K562 (cell line): Measurements from ENCODE around the gene RAB4B. TPM values are rescaled to one million over a fixed set of nuclear protein-coding genes. Genes with fewer than 3 reads are reported as not detected.

Source experiments
- ATAC-seq: fragments of 200-7000 bp; cut with Tn5 transposase; 3 replicates; pipeline ENCODE4 v1.9.1; 2020; ENCODE audit warnings: moderate library complexity
- BruUV-seq: library from RNA; stranded (reverse); fragments of 400-500 nt; replicated peaks from 2 replicates; lab custom pipeline; 2021; lab: Mats Ljungman, UMichigan
- CTCF ChIA-PET: fragments of 300-600 bp; formaldehyde crosslinking; extraction: SDS; loops from one replicate; lab custom pipeline; 2021; ENCODE audit warnings: low intra/inter-chr PET ratio; lab: Yijun Ruan, JAX
- POLR2A ChIA-PET: fragments of 300-600, 350-650 bp; sonication (Branson Sonifier 250); formaldehyde crosslinking; extraction: SDS; loops from one replicate; lab custom pipeline; 2021; ENCODE audit warnings: antibody characterized with exemption, inconsistent platforms; lab: Yijun Ruan, JAX
- DNase-seq, 4 experiments: peaks; one replicate each; pipeline versions ENCODE4 v3.0.0 to v3.0.0-alpha.2; 2011 to 2018; ENCODE audit warnings: low spot score in 3 of 4, mixed read lengths in 3 of 4; ENCODE audit errors: extremely low read depth in 1 of 4
- FAIRE-seq: peaks from 2 replicates; lab custom pipeline; 2011; peaks lifted over from hg19 to GRCh38; lab: Jason Lieb, UNC
- H2AFZ ChIP-seq: 2 replicates; pipeline ENCODE4 v1.6.0; 2011; ENCODE audit warnings: low read depth, low read length, control low read depth, inconsistent platforms
- H3K27ac ChIP-seq: fragments of 200-600 bp; 3 replicates; pipeline ENCODE4 v1.8.0; 2011; ENCODE audit warnings: low read depth, mild to moderate bottlenecking, control low read depth, inconsistent platforms, low read length, moderate library complexity, mixed read lengths; ENCODE audit errors: extremely low read depth
- H3K27me3 ChIP-seq, 2 experiments: fragments of 300-600 bp in 1 of 2; 2 replicates in 1 of 2; 3 replicates in 1 of 2; pipeline versions ENCODE4 v1.6.0 to v1.8.0; 2011; ENCODE audit warnings: inconsistent platforms in 2 of 2, low read length in 2 of 2, mild to moderate bottlenecking in 1 of 2, mixed read lengths in 1 of 2, moderate library complexity in 1 of 2; ENCODE audit not compliant: control insufficient read depth in 2 of 2, insufficient read depth in 2 of 2
- H3K36me3 ChIP-seq: fragments of 300-600 bp; 3 replicates; pipeline ENCODE4 v1.8.0; 2011; ENCODE audit warnings: mild to moderate bottlenecking, low read length, inconsistent platforms; ENCODE audit not compliant: control insufficient read depth, insufficient read depth
- H3K4me1 ChIP-seq, 2 experiments: fragments of 200-600 bp in 1 of 2; replicated peaks in 1 of 2; 2 replicates in 1 of 2; 3 replicates in 1 of 2; pipeline versions ENCODE4 v1.5.1 to v1.8.0; 2011; ENCODE audit warnings: inconsistent platforms in 2 of 2, low read length in 2 of 2, mild to moderate bottlenecking in 1 of 2, mixed read lengths in 1 of 2, moderate library complexity in 1 of 2; ENCODE audit not compliant: control insufficient read depth in 2 of 2, insufficient read depth in 2 of 2
- H3K4me2 ChIP-seq: 2 replicates; pipeline ENCODE4 v1.6.1; 2011; ENCODE audit warnings: low read length, control low read depth, inconsistent platforms, mixed read lengths; ENCODE audit not compliant: insufficient read depth
- H3K4me3 ChIP-seq: fragments of 200-600 bp; sonication (generic), shearing (Covaris generic); 2 replicates; pipeline ENCODE4 v1.5.1; 2016; ENCODE audit warnings: control low read depth, inconsistent platforms
- H3K79me2 ChIP-seq: fragments of 200-600 bp; 3 replicates; pipeline ENCODE4 v1.8.0; 2011; ENCODE audit warnings: low read length, inconsistent platforms; ENCODE audit not compliant: control insufficient read depth, insufficient read depth
- H3K9ac ChIP-seq, 2 experiments: 2 replicates each; pipeline versions ENCODE4 v1.6.0 to v1.6.1; 2011; ENCODE audit warnings: low read depth in 2 of 2, low read length in 2 of 2, control low read depth in 1 of 2, inconsistent platforms in 1 of 2, mild to moderate bottlenecking in 1 of 2, mixed read lengths in 1 of 2; ENCODE audit not compliant: insufficient read depth in 1 of 2
- H3K9me1 ChIP-seq: one replicate; pipeline ENCODE4 v1.6.0; 2011; ENCODE audit warnings: inconsistent platforms, mild to moderate bottlenecking, low read length, moderate library complexity; ENCODE audit not compliant: control insufficient read depth, insufficient read depth
- H3K9me3 ChIP-seq: replicated peaks from 2 replicates; pipeline ENCODE4 v1.5.1; 2011; ENCODE audit warnings: low read depth, low read length, inconsistent platforms; ENCODE audit not compliant: control insufficient read depth, insufficient read depth
- H4K20me1 ChIP-seq: replicated peaks from 2 replicates; pipeline ENCODE4 v1.6.1; 2011; ENCODE audit warnings: low read length, inconsistent platforms, mixed read lengths; ENCODE audit not compliant: control insufficient read depth, insufficient read depth
- CTCFL ChIP-seq: IDR thresholded peaks from 2 replicates; pipeline ENCODE4 v1.6.1; 2011; ENCODE audit warnings: borderline replicate concordance, low read depth, mild to moderate bottlenecking, moderate library complexity, low read length; ENCODE audit not compliant: insufficient read depth, poor library complexity, severe bottlenecking
- PHF21A ChIP-seq: fragments of 450-650 bp; IDR thresholded peaks from 2 replicates; pipeline ENCODE4 v1.6.1; 2017; ENCODE audit warnings: low read depth, borderline replicate concordance
- POLR2G ChIP-seq: fragments of 200-400 bp; formaldehyde crosslinking; IDR thresholded peaks from 2 replicates; pipeline ENCODE4 v1.6.1; 2017; ENCODE audit warnings: low read depth, mild to moderate bottlenecking, antibody characterized with exemption, low read length, moderate library complexity
- ZBTB8A ChIP-seq: fragments of 450-650 bp; IDR thresholded peaks from 2 replicates; pipeline ENCODE4 v1.6.1; 2018; ENCODE audit warnings: mild to moderate bottlenecking, moderate library complexity; ENCODE audit not compliant: partially characterized antibody
- ZFP1 ChIP-seq: fragments of 450-650 bp; formaldehyde crosslinking; IDR thresholded peaks from 2 replicates; pipeline ENCODE4 v1.4.0; 2020; ENCODE audit warnings: mild to moderate bottlenecking, mixed read lengths
- ZZZ3 ChIP-seq: fragments of 450-650 bp; IDR thresholded peaks from 2 replicates; pipeline ENCODE4 v1.6.1; 2016; ENCODE audit warnings: antibody characterized with exemption, mild to moderate bottlenecking, moderate library complexity
- WGBS: fragments of 100-300 bp; shearing (Covaris generic); methylation state at CpG from one replicate; pipeline ENCODE4 v1.1.6; 2016; ENCODE audit warnings: low coverage, mixed read lengths; ENCODE audit not compliant: insufficient coverage; ENCODE audit errors: missing lambda C conversion rate; 5-methylcytosine and 5-hydroxymethylcytosine counted together
- in situ Hi-C: fragments of 300-500 bp; cut with MboI; formaldehyde crosslinking; loops from 4 replicates; pipeline ENCODE4 v1.15.0; 2018; ENCODE audit warnings: inconsistent platforms, mixed read lengths
- intact Hi-C: fragments of 100-400 bp; cut with micrococcal nuclease; formaldehyde crosslinking; loops from 2 replicates; pipeline ENCODE4 v1.14.2; 2022
- polyA plus RNA-seq, 8 experiments: library from polyadenylated mRNA; depleted of rRNA in 4 of 8; stranded (reverse) in 5 of 8; unstranded in 3 of 8; fragments of >200 nt; fragmentation: Nextera tagmentation in 2 of 8; fragmentation: Illumina TruSeq in 1 of 8; extraction: Ambion mirVana in 2 of 8; extraction: Trizol in 1 of 8; gene quantifications; 2 replicates each; pipeline versions ENCODE4 v1.2.1 to v1.2.3, GENCODE V29; 2011 to 2014; ENCODE audit warnings: inconsistent platforms in 1 of 8, missing spikeins in 1 of 8
- total RNA-seq, 7 experiments: library from RNA; depleted of rRNA in 6 of 7; stranded (reverse); fragments of >200 nt in 6 of 7; fragmentation: Illumina TruSeq in 2 of 7; extraction: Trizol in 2 of 7; gene quantifications; 2 replicates each; pipeline versions ENCODE4 v1.2.1 to v1.2.3, GENCODE V29; 2011 to 2021; ENCODE audit warnings: low replicate concordance in 1 of 7

Gene RAB4B
- total and polyA plus RNA-seq, 9 of the 15 experiments (the other 6 are each of a cell fraction or from before 2014, with no cell fraction given), result 0.28 to 20.4 (median 9.0) TPM

DNA sequence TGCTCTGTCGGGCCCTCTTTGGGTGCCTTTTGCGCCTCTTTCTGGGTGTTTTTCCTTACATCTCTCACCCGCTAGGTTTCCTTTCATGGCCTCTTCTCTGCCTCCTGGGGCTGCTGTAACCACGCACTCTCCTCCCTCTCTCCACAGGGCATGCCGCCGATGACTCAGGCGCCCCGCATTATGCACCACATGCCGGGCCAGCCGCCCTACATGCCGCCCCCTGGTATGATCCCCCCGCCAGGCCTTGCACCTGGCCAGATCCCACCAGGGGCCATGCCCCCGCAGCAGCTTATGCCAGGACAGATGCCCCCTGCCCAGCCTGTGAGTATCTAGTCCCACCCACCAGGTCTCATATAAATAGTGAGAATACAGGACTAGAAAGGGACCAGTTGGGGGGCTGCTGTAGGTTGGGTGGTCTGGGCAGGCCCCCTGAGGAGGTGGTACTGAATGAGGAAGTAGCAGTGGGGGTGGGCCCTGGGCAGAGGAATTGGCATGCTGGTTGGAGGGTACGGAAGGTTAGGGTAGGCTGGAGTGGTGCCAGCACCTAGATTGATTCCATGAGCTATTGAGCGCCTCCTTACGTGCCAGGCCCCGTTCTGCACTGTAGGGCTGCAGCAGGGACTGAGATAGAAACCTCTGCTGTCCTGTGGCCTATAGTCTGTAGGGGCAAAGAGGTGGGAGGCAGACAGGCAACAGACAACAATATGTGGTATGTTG lies 15.1 kb upstream of the RAB4B start (continued):
- TF ChIP-seq ZBTB8A (no peak), PHF21A (no peak), POLR2G (peak; percentile 59)

DNA sequence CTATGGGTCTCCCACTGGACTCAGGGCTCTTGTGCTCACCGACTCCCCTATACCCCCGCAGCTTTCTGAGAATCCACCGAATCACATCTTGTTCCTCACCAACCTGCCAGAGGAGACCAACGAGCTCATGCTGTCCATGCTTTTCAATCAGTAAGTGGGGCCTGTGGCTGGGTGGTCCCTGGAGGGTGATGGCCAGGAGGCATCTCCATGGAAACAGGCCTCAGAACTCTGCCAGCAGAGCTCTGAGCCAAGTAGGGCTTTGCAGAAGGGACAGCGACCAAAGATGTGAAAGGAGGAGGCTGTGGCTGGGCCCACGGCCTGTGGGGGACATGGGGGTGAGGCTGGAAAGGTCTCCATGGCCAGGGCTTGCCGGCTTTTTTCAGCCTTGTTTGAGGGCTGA lies 14.5 kb upstream of the RAB4B start:
- no peak overlapping the region for H3K27ac ChIP-seq
- FAIRE-seq, result no peak
- H4K20me1 ChIP-seq, result no peaks in the 10 kb centered on the region
- ChIA-PET CTCF (no interaction called here), POLR2A (interaction anchor here (0.7 kb wide), 2 partner anchors 8 to 13 kb away, joined by 3 read pairs; partner anchors contain the start of gene ACTMAP)
- H3K79me2 ChIP-seq, result peaks cover 21% of the 10 kb centered on the region
- no peaks in the 10 kb centered on the region for H3K27me3 ChIP-seq
- H3K4me3 ChIP-seq, result no peak overlapping the region
- peaks cover 79% of the 10 kb centered on the region for H3K36me3 ChIP-seq
- WGBS, result 94% methylated on average over 7 of the region's 7 CpGs
- ATAC-seq, result no peak
- H3K9me3 ChIP-seq, result no peaks in the 10 kb centered on the region
- in situ Hi-C loops (no loop called here), intact Hi-C loops (no loop called here)
- no peak overlapping the region for H2AFZ ChIP-seq
- BruUV-seq, result no TSS peak
- no peak for DNase-seq
- no peak overlapping the region for H3K4me2 ChIP-seq
- 0 out of 2 replicates have a peak, but pooled peaks have one; percentile 9 for TF ChIP-seq POLR2G
- no peak for TF ChIP-seq ZFP1 (CRISPR knock-in tag)
- TF ChIP-seq CTCFL, result no peak
- no peak for TF ChIP-seq ZZZ3
- H3K9ac ChIP-seq, result no peak overlapping the region; a peak in 1 of 4 replicates
- H3K4me1 ChIP-seq, result peaks cover 0 to 4% of the 10 kb centered on the region in 2 experiments; a peak in 1 of 5 replicates
- H3K9me1 ChIP-seq, result no peaks in the 10 kb centered on the region
